GM23248 (cell line): ENCODE data around the gene C4orf46.

Source experiments
- EZH2 ChIP-seq: fragments of 200-600 bp; sonication (generic); IDR thresholded peaks from 2 replicates; pipeline ENCODE4 v1.6.1; 2018; ENCODE audit warnings: antibody characterized with exemption, mild to moderate bottlenecking; ENCODE audit not compliant: insufficient read depth, poor library complexity, severe bottlenecking
- EZH2phosphoT487 ChIP-seq: fragments of 200-600 bp; sonication (generic); IDR thresholded peaks from 2 replicates; pipeline ENCODE4 v1.6.1; 2018; ENCODE audit warnings: antibody characterized with exemption, moderate library complexity, mild to moderate bottlenecking, low read depth; ENCODE audit not compliant: insufficient read depth

DNA sequence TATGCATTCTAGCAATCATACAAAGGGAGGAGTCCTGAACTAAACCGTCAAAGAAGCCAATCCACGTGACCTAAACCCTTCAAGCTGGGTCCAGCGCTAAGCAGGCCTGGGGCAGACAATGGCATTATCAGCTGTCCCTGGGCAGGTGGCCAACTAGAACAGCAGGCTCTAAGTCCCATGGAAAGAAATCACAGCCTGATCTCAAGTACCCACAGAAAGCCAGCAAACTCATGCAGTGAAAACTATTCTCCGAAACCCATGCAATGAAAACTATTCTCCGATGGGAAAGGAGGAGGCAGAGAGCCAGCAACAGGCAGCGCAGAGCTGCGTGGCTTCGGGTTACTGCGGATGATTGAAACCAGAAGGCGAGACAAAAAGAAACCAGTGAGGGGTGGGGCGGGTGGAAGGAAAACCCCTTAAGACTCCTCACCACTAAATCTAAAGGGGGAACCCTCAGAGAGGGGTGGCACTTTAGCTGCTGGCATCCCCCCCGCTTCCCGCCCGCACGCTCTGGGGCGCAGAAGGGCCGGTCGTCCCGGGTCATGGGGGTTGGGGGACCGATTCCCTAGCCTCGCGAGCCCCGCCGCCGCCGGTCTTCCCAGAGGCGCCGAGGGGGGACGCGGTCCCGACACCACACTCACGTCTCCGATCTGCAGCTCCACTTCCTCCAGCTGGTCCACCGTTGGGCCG, 567 bp downstream of the C4orf46 start:
- no peak for TF ChIP-seq EZH2
- TF ChIP-seq EZH2phosphoT487, result no peak
